ENCODE results near the gene RAX.

DNA sequence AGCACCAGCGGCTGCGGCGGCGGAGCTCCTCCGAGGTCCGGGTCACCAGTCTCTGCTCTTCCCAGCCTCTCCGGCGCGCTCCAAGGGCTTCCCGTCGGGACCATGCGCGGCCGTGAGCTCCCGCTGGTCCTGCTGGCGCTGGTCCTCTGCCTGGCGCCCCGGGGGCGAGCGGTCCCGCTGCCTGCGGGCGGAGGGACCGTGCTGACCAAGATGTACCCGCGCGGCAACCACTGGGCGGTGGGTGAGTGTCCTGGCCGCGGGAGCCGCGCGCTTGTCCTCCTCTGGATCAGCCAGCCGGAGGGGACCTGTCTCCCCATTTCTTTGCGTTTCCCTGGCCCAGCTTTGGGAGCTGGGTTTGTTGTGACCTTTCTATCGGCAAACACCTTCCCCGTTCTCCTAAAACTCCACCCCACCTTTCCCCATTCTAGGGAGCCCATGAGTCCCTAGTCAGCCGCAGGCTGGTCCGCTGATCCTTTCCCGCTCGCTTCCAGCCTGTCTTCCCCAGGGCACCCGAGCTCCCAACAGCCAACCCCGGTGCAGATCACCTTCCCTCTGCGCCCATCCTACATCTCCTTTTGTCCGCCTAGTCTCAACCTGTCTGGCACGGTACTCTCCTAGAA is 53.0 kb downstream of the RAX start:
- TF ChIP-seq, protein P1, sequence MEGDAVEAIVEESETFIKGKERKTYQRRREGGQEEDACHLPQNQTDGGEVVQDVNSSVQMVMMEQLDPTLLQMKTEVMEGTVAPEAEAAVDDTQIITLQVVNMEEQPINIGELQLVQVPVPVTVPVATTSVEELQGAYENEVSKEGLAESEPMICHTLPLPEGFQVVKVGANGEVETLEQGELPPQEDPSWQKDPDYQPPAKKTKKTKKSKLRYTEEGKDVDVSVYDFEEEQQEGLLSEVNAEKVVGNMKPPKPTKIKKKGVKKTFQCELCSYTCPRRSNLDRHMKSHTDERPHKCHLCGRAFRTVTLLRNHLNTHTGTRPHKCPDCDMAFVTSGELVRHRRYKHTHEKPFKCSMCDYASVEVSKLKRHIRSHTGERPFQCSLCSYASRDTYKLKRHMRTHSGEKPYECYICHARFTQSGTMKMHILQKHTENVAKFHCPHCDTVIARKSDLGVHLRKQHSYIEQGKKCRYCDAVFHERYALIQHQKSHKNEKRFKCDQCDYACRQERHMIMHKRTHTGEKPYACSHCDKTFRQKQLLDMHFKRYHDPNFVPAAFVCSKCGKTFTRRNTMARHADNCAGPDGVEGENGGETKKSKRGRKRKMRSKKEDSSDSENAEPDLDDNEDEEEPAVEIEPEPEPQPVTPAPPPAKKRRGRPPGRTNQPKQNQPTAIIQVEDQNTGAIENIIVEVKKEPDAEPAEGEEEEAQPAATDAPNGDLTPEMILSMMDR (IDR thresholded peaks at IDR 0.05): no peak
- TF ChIP-seq POLR2A (IDR thresholded peaks at IDR 0.05) (no peak), POLR2AphosphoS5 (IDR thresholded peaks at IDR 0.05) (no peak), EP300 (IDR thresholded peaks at IDR 0.05) (no peak)

All from sigmoid colon (tissue), 4 donors.